PC-9 (cell line): ENCODE data around the gene CSF1R. TPM values are rescaled to one million over a fixed set of nuclear protein-coding genes. Genes with fewer than 3 reads are reported as not detected.

Experiments used
- BruUV-seq: library from RNA; stranded (reverse); fragments of 400-500 nt; replicated peaks from 2 replicates; lab custom pipeline; 2021; lab: Mats Ljungman, UMichigan
- CTCF ChIA-PET: fragments of 300-600 bp; sonication (Branson Sonifier 250); formaldehyde crosslinking; loops from one replicate; lab custom pipeline; 2022; ENCODE audit warnings: antibody characterized with exemption; lab: Charles Lee
- POLR2A ChIA-PET: fragments of 300-600 bp; sonication (Branson Sonifier 250); formaldehyde crosslinking; loops from one replicate; lab custom pipeline; 2022; ENCODE audit warnings: antibody characterized with exemption; ENCODE audit not compliant: unreplicated experiment; lab: Charles Lee
- DNase-seq, 2 experiments: peaks; one replicate each; pipeline versions ENCODE4 v3.0.0 to v3.0.0-alpha.2; 2015 to 2022; ENCODE audit warnings: mixed read lengths in 1 of 2
- H2AFZ ChIP-seq: fragments of 200-600 bp; sonication (generic); 2 replicates; pipeline ENCODE4 v1.8.1; 2017; ENCODE audit warnings: antibody characterized with exemption
- H3F3A ChIP-seq: fragments of 200-600 bp; sonication (generic); 2 replicates; pipeline ENCODE4 v1.8.1; 2017; ENCODE audit warnings: antibody characterized with exemption, mild to moderate bottlenecking, low read depth; ENCODE audit not compliant: insufficient read depth
- H3K27ac ChIP-seq: fragments of 200-600 bp; sonication (generic); 2 replicates; pipeline ENCODE4 v1.6.1; 2016; ENCODE audit warnings: mixed run types
- H3K27me3 ChIP-seq: fragments of 200-600 bp; sonication (generic); 2 replicates; pipeline ENCODE4 v1.6.1; 2016; ENCODE audit warnings: low read depth, mixed run types; ENCODE audit not compliant: insufficient read depth
- H3K36me3 ChIP-seq: fragments of 200-600 bp; sonication (generic); 2 replicates; pipeline ENCODE4 v1.6.1; 2016; ENCODE audit warnings: low read depth, mixed run types
- H3K4me1 ChIP-seq: fragments of 200-600 bp; sonication (generic); replicated peaks from 2 replicates; pipeline ENCODE4 v1.6.1; 2016; ENCODE audit warnings: mixed run types; ENCODE audit not compliant: insufficient read depth
- H3K4me2 ChIP-seq: fragments of 200-600 bp; sonication (generic); 2 replicates; pipeline ENCODE4 v1.6.1; 2017; ENCODE audit warnings: mixed run types
- H3K4me3 ChIP-seq: fragments of 200-600 bp; sonication (generic); 2 replicates; pipeline ENCODE4 v1.6.1; 2016; ENCODE audit warnings: mixed run types
- H3K79me2 ChIP-seq: fragments of 200-600 bp; sonication (generic); 2 replicates; pipeline ENCODE4 v1.6.1; 2017; ENCODE audit warnings: low read depth, mixed run types
- H3K9me2 ChIP-seq: fragments of 200-600 bp; sonication (generic); 2 replicates; pipeline ENCODE4 v1.8.1; 2017; ENCODE audit warnings: mild to moderate bottlenecking; ENCODE audit not compliant: insufficient read depth
- H3K9me3 ChIP-seq: fragments of 200-600 bp; sonication (generic); 2 replicates; pipeline ENCODE4 v1.8.1; 2016; ENCODE audit warnings: low read depth; ENCODE audit not compliant: insufficient read depth
- H4K20me1 ChIP-seq: fragments of 200-600 bp; sonication (generic); 2 replicates; pipeline ENCODE4 v1.8.1; 2017; ENCODE audit not compliant: insufficient read depth
- EZH2 ChIP-seq: fragments of 200-600 bp; sonication (generic); IDR thresholded peaks from 2 replicates; pipeline ENCODE4 v1.8.0; 2017; ENCODE audit warnings: antibody characterized with exemption, low read depth
- intact Hi-C: fragments of 100-400 bp; cut with micrococcal nuclease; formaldehyde crosslinking; loops from one replicate; pipeline ENCODE4 v1.10.0; 2022; ENCODE audit not compliant: unreplicated experiment
- total RNA-seq: library from RNA; stranded (reverse); gene quantifications from 2 replicates; pipeline ENCODE4 v1.2.3, GENCODE V29; 2021
- TF ChIP-seq, protein P1 (sequence below): fragments of 200-600 bp; sonication (generic); conservative IDR thresholded peaks from 2 replicates; pipeline ENCODE4 v1.6.1; 2017; ENCODE audit warnings: mixed run types, antibody characterized with exemption, mild to moderate bottlenecking, moderate library complexity

Gene CSF1R
- total RNA-seq, 1 experiment from 2014 or later = 0.72 TPM

DNA sequence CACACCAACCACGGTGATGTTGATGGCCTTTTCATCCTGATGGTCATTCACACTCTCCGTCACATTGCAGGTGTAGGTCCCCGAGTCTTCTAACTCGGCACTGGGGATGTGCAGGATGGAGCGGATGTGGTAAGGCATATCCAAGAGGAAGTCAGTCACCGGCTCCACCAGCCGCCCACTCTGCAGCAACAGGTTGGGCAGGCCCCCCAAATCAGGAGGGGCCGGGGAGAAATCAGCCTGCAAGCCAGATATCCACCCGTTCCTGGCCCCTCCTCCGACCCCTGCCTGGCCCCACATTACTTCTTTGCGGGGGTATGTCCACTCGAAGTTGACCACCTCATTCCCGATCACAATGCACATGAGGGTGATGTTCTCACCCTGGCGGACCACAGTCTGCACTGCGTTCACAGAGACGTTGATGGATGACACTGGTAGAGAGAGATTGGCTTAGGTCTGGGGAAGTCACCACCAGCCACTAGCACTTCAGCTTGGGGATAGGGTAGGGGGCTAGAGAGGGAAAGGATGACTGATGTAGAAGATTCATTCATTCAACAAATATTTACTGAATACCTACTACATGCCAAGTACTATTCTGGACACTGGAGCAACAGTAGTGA is 47.3 kb upstream of the CSF1R start:
- Histone ChIP-seq H3K4me2 (no peak overlapping the region), H3F3A (no peaks in the 10 kb centered on the region), H3K4me3 (no peak overlapping the region), H3K9me3 (no peaks in the 10 kb centered on the region), H3K36me3 (no peaks in the 10 kb centered on the region), H3K79me2 (no peaks in the 10 kb centered on the region), H2AFZ (no peak overlapping the region), H3K27me3 (no peaks in the 10 kb centered on the region; the same call in 1 of the 2 replicates), H3K27ac (no peak overlapping the region), H4K20me1 (no peaks in the 10 kb centered on the region), H3K9me2 (no peaks in the 10 kb centered on the region), H3K4me1 (no peaks in the 10 kb centered on the region)
- no peak for DNase-seq
- no peak for TF ChIP-seq EZH2
- TF ChIP-seq, protein P1, sequence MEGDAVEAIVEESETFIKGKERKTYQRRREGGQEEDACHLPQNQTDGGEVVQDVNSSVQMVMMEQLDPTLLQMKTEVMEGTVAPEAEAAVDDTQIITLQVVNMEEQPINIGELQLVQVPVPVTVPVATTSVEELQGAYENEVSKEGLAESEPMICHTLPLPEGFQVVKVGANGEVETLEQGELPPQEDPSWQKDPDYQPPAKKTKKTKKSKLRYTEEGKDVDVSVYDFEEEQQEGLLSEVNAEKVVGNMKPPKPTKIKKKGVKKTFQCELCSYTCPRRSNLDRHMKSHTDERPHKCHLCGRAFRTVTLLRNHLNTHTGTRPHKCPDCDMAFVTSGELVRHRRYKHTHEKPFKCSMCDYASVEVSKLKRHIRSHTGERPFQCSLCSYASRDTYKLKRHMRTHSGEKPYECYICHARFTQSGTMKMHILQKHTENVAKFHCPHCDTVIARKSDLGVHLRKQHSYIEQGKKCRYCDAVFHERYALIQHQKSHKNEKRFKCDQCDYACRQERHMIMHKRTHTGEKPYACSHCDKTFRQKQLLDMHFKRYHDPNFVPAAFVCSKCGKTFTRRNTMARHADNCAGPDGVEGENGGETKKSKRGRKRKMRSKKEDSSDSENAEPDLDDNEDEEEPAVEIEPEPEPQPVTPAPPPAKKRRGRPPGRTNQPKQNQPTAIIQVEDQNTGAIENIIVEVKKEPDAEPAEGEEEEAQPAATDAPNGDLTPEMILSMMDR = no peak
- no TSS peak for BruUV-seq
- intact Hi-C loops = loop anchor here (5.0 kb wide), 1 partner anchor 81 kb away; no protein-coding TSS in a partner anchor
- ChIA-PET POLR2A (interaction anchor here (0.7 kb wide), 1 partner anchor 112 kb away, joined by 5 read pairs; no protein-coding TSS in a partner anchor), CTCF (no interaction called here)

DNA sequence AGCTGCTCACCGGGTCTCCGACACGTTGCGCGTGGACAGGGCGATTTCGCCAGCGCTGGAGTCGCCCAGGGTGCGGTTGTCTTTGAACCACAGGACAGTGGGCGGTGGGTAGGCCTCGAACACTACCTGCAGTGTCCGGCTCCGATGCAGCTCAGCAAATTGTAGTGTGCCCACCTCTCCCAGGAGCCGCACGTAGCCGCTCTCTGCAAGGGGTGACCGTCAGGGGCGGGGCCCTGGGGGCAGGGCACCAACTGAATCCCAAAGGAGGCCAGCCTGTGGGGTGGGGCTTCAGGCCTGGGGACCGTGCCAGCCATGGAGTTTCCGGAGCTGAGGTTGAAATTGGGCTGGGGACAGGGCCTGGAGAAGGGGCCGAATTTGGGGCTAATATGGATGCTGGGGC is 46.4 kb upstream of the CSF1R start:
- Histone ChIP-seq H3K9me2 (no peaks in the 10 kb centered on the region), H4K20me1 (no peaks in the 10 kb centered on the region), H3K36me3 (no peaks in the 10 kb centered on the region), H3K4me2 (no peak overlapping the region), H3K27me3 (no peaks in the 10 kb centered on the region; the same call in 1 of the 2 replicates), H3K9me3 (no peaks in the 10 kb centered on the region), H3K27ac (no peak overlapping the region), H3K4me3 (no peak overlapping the region), H2AFZ (no peak overlapping the region), H3K79me2 (no peaks in the 10 kb centered on the region), H3K4me1 (no peaks in the 10 kb centered on the region), H3F3A (no peaks in the 10 kb centered on the region)
- BruUV-seq = no TSS peak
- TF ChIP-seq, protein P1 = no peak
- TF ChIP-seq EZH2 = no peak
- ChIA-PET POLR2A (no interaction called here), CTCF (no interaction called here)
- DNase-seq = no peak
- intact Hi-C loops = loop anchor here (5.0 kb wide), 1 partner anchor 80 kb away; no protein-coding TSS in a partner anchor

DNA sequence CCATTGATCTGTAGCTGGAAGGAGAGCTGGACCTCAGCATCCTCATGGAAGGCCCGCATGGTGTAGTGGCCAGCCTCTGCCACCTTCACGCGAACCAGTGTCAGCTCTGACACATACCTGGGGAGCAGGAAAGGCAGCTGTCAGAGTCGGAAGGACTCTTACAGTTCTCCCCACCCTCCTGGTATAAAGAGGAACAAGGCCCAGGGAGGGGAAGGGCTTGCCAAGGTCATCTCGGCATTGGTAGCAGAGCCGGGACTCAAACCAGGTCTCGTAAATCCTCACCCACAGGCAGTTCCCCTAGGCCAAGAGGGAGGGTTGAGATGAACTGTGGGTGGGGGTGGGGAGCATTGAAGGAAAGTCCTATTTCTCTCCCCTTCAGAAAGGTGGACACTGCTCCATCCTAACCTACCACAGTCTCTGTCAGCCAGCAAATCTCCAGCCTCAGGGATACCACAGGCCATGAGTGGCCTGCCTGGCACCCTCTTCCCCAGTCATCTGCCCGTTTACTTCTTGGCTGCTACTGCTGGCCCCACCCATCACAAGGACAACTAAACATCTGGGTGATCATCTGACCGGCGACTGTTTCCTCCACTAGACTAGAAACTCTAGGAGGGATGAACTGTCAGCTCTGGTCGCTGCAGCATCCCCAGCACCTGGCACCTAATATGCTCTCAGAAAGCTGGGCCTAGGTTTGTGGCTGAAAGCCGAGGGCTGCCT is 45.8 kb upstream of the CSF1R start:
- no peaks in the 10 kb centered on the region for H3K36me3 ChIP-seq
- no peaks in the 10 kb centered on the region for H3K9me3 ChIP-seq
- intact Hi-C loops = loop anchor here (2.0 to 5.0 kb wide), 2 partner anchors 80 to 297 kb away; no protein-coding TSS in a partner anchor
- H3K9me2 ChIP-seq = no peaks in the 10 kb centered on the region
- H3K4me2 ChIP-seq = no peak overlapping the region
- ChIA-PET POLR2A (no interaction called here), CTCF (no interaction called here)
- H3K27ac ChIP-seq = no peak overlapping the region
- no peak overlapping the region for H2AFZ ChIP-seq
- H3K4me1 ChIP-seq = no peaks in the 10 kb centered on the region
- no peaks in the 10 kb centered on the region for H4K20me1 ChIP-seq
- no peaks in the 10 kb centered on the region for H3F3A ChIP-seq
- H3K27me3 ChIP-seq = no peaks in the 10 kb centered on the region; the same call in 1 of the 2 replicates
- no peaks in the 10 kb centered on the region for H3K79me2 ChIP-seq
- no peak for DNase-seq
- TF ChIP-seq EZH2 = no peak
- TF ChIP-seq, protein P1 = no peak
- no peak overlapping the region for H3K4me3 ChIP-seq
- BruUV-seq = no TSS peak
